SK-N-SH treated with all-trans-retinoic acid at 6 μM for 48 hours (cell line): ENCODE results near the gene DOLPP1.

Experiments used
- CREB5 ChIP-seq: fragments of 250-450 bp; sonication (Bioruptor Pico); IDR thresholded peaks from 2 replicates; pipeline ENCODE4 v1.5.1; 2020; ENCODE audit warnings: low read depth, mild to moderate bottlenecking, moderate library complexity
- CSRNP3 ChIP-seq: fragments of 250-450 bp; sonication (Bioruptor Pico); IDR thresholded peaks from 2 replicates; pipeline ENCODE4 v1.5.1; 2021; ENCODE audit warnings: mild to moderate bottlenecking, moderate library complexity

- TF ChIP-seq CSRNP3 (CRISPR knock-in tag) (no peak), CREB5 (CRISPR knock-in tag) (no peak)
These were observed 47.8 kb downstream of the DOLPP1 start for GRCh38 chr9:129128689-129129088.
